ENCODE data around the gene DACH1. TPM values are rescaled to one million over a fixed set of nuclear protein-coding genes. Genes with fewer than 3 reads are reported as not detected.

DACH1 gene
- total RNA-seq, 1 experiment from 2014 or later = not detected

DNA sequence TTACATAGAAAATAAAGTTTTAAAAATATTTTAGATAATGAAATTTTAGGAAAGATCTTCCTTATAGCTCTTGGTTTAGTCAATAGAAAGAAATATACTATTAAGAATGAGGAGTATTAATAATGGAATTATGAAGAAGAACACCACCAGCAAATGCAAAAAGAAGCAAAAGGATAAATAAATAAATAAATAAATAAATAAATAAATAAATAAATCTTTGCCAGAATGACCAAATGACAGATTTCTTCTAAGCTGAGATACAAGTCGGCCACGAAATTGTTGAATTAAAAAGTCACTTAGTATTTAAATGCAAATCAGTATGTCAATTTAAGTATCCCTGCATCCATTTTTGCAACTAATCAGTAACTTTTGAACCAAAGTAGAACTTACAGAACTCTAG, 95.9 kb downstream of the DACH1 start (continued):
- TF ChIP-seq, protein P1, sequence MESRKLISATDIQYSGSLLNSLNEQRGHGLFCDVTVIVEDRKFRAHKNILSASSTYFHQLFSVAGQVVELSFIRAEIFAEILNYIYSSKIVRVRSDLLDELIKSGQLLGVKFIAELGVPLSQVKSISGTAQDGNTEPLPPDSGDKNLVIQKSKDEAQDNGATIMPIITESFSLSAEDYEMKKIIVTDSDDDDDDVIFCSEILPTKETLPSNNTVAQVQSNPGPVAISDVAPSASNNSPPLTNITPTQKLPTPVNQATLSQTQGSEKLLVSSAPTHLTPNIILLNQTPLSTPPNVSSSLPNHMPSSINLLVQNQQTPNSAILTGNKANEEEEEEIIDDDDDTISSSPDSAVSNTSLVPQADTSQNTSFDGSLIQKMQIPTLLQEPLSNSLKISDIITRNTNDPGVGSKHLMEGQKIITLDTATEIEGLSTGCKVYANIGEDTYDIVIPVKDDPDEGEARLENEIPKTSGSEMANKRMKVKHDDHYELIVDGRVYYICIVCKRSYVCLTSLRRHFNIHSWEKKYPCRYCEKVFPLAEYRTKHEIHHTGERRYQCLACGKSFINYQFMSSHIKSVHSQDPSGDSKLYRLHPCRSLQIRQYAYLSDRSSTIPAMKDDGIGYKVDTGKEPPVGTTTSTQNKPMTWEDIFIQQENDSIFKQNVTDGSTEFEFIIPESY (IDR thresholded peaks at IDR 0.05; ENCODE audit: extremely low read depth, insufficient replicate concordance, low read length) = no peak
- TF ChIP-seq, protein P2, sequence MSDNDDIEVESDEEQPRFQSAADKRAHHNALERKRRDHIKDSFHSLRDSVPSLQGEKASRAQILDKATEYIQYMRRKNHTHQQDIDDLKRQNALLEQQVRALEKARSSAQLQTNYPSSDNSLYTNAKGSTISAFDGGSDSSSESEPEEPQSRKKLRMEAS (IDR thresholded peaks at IDR 0.05) = no peak
- no peak for TF ChIP-seq TCF7L2 (IDR thresholded peaks at IDR 0.05; ENCODE audit: borderline replicate concordance, extremely low read depth, insufficient read depth, insufficient read length)

DNA sequence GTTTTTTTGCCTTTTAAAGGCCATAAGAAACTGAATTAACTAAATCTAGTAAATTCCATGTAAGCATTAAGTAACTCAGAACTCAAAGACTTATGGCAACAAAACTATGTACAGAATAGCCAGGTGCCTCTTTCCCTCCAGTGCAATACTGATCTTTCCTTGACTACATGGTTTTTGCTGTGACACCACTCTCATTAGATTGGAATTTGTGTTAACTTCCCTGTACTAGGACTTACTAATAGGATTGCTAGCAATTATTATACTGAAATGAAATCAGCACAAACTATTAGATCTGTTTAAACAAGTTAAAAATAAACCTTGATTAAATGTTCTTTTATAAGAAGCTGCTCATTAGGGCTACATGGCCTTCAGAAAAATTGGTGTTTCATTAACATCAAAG, 96.3 kb downstream of the DACH1 start:
- ATAC-seq (no peak), DNase-seq (ENCODE audit: low read depth, low spot score) (no peak)
- Histone ChIP-seq H3K9ac (ENCODE audit: low read length) (no peak overlapping the region), H3K4me1 (ENCODE audit: control insufficient read depth in 1 of 2, insufficient read depth in 2 of 2, low read length in 2 of 2) (no peaks in the 10 kb centered on the region), H3K4me2 (ENCODE audit: low read length) (no peak overlapping the region), H3K9me2 (ENCODE audit: insufficient read depth) (no peaks in the 10 kb centered on the region), H3K4me3 (replicated peaks in 1 of 2; ENCODE audit: low read depth in 1 of 2, low read length in 2 of 2) (no peak overlapping the region), H3K27me3 (ENCODE audit: insufficient read depth, low read length) (no peaks in the 10 kb centered on the region), H4K20me1 (ENCODE audit: insufficient read depth) (no peaks in the 10 kb centered on the region), H3K79me2 (ENCODE audit: insufficient read depth, low read length) (no peaks in the 10 kb centered on the region), H3K27ac (ENCODE audit: low read depth, low read length) (no peak overlapping the region), H3K36me3 (ENCODE audit: control insufficient read depth in 1 of 2, insufficient read depth in 2 of 2, low read length in 2 of 2) (no peaks in the 10 kb centered on the region), H3K9me3 (ENCODE audit: control insufficient read depth in 1 of 2, insufficient read depth in 1 of 2, low read depth in 1 of 2, low read length in 2 of 2) (no peaks in the 10 kb centered on the region; a peak in 1 of 4 replicates), H2AFZ (ENCODE audit: low read depth, low read length, poor library complexity, severe bottlenecking) (no peak overlapping the region)
- ChIA-PET RAD21 (ENCODE audit: low non-redundant PET in 1 of 2, low total read pairs in 2 of 2, uncharacterized antibody in 2 of 2, unreplicated experiment in 2 of 2) (no interaction called here), CTCF (no interaction called here), POLR2A (no interaction called here)
- intact Hi-C loops (cut with micrococcal nuclease) = no loop called here
- BruUV-seq (replicated peaks) = no TSS peak
- TF ChIP-seq SIN3A (IDR thresholded peaks at IDR 0.05; ENCODE audit: low read depth) = no peak
- TF ChIP-seq CEBPB (IDR thresholded peaks at IDR 0.05; ENCODE audit: low read depth) = no peak
- no peak for TF ChIP-seq ZFX (IDR thresholded peaks at IDR 0.05)
- no peak for TF ChIP-seq JUND (IDR thresholded peaks at IDR 0.05)
- TF ChIP-seq SRF (IDR thresholded peaks at IDR 0.05; ENCODE audit: low read depth) = no peak
- no peak for TF ChIP-seq POLR2A (IDR thresholded peaks at IDR 0.05; ENCODE audit: borderline replicate concordance, extremely low read depth, insufficient read depth, insufficient read length)
- TF ChIP-seq FOSL1 (IDR thresholded peaks at IDR 0.05; ENCODE audit: low read depth) = no peak
- TF ChIP-seq SP1 (IDR thresholded peaks at IDR 0.05; ENCODE audit: low read depth) = no peak
- TF ChIP-seq, protein P1 (IDR thresholded peaks at IDR 0.05; ENCODE audit: extremely low read depth, insufficient replicate concordance, low read length) = no peak
- no peak for TF ChIP-seq POLR2AphosphoS5 (IDR thresholded peaks at IDR 0.05; ENCODE audit: low read depth, low read length)
- TF ChIP-seq, protein P2 (IDR thresholded peaks at IDR 0.05) = no peak
- TF ChIP-seq, protein P3, sequence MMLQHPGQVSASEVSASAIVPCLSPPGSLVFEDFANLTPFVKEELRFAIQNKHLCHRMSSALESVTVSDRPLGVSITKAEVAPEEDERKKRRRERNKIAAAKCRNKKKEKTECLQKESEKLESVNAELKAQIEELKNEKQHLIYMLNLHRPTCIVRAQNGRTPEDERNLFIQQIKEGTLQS (IDR thresholded peaks at IDR 0.05) = no peak
- TF ChIP-seq, protein P4, sequence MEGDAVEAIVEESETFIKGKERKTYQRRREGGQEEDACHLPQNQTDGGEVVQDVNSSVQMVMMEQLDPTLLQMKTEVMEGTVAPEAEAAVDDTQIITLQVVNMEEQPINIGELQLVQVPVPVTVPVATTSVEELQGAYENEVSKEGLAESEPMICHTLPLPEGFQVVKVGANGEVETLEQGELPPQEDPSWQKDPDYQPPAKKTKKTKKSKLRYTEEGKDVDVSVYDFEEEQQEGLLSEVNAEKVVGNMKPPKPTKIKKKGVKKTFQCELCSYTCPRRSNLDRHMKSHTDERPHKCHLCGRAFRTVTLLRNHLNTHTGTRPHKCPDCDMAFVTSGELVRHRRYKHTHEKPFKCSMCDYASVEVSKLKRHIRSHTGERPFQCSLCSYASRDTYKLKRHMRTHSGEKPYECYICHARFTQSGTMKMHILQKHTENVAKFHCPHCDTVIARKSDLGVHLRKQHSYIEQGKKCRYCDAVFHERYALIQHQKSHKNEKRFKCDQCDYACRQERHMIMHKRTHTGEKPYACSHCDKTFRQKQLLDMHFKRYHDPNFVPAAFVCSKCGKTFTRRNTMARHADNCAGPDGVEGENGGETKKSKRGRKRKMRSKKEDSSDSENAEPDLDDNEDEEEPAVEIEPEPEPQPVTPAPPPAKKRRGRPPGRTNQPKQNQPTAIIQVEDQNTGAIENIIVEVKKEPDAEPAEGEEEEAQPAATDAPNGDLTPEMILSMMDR (IDR thresholded peaks at IDR 0.05 in 2 of 3, conservative IDR thresholded peaks at IDR 0.05 in 1 of 3; ENCODE audit: borderline replicate concordance in 1 of 3, insufficient read depth in 1 of 3, low read depth in 2 of 3, low read length in 2 of 3) = no peak
- TF ChIP-seq TCF7L2 (IDR thresholded peaks at IDR 0.05; ENCODE audit: borderline replicate concordance, extremely low read depth, insufficient read depth, insufficient read length) = no peak
- TF ChIP-seq CBX3 (IDR thresholded peaks at IDR 0.05; ENCODE audit: low read depth) = no peak
- TF ChIP-seq EZH2 (IDR thresholded peaks at IDR 0.05) = no peak
- TF ChIP-seq ZNF274 (IDR thresholded peaks at IDR 0.05; ENCODE audit: low read depth, low read length) = no peak

Measured in HCT116 (cell line).